ENCODE measurements around the gene FOSL1. TPM values are rescaled to one million over a fixed set of nuclear protein-coding genes. Genes with fewer than 3 reads are reported as not detected.

The FOSL1 gene
- total RNA-seq, 1 donor from 2014 or later, result 2.6 TPM

DNA sequence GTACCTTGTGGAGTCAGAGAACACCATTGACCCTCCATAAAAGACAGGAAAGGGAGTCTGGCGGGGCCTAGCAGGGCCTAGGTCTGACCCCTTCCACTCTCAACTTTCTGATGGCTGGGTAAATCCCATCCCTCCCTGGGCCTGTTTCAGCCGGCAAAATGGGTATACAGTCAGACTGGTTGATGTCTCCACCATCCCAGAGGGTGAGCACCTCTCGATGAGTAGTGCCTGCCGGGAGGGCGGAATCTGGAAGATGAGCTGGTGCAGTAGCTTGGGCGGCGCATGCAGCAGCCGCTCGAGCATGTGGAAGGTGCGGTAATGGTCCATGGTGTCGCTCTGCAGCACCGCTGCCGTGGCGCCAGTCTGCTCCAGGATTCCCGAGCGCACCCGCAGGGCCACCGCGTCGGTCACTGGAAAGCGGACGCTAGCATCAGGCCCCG, 12.4 kb downstream of the FOSL1 start:
- Histone ChIP-seq H3K27me3 (ENCODE audit: control insufficient read depth, insufficient read depth, low read length) (no peaks in the 10 kb centered on the region), H3K4me3 (ENCODE audit: low read depth, low read length) (peak overlapping the region; percentile 79), H3K36me3 (ENCODE audit: control insufficient read depth, insufficient read depth, low read length) (peaks cover 23% of the 10 kb centered on the region)
- FAIRE-seq, result no peak
- TF ChIP-seq CTCF (IDR thresholded peaks at IDR 0.05; ENCODE audit: insufficient read depth, low read length, severe bottlenecking), result no peak
- peak; percentile 55 for DNase-seq (ENCODE audit: low read depth)

- Histone ChIP-seq H3K27me3 (ENCODE audit: control insufficient read depth, insufficient read depth, low read length) (no peaks in the 10 kb centered on the region), H3K4me3 (ENCODE audit: low read depth, low read length) (peak overlapping the region; percentile 79), H3K36me3 (ENCODE audit: control insufficient read depth, insufficient read depth, low read length) (peaks cover 26% of the 10 kb centered on the region)
- FAIRE-seq (no peak), DNase-seq (ENCODE audit: low read depth) (no peak)
- no peak for TF ChIP-seq CTCF (IDR thresholded peaks at IDR 0.05; ENCODE audit: insufficient read depth, low read length, severe bottlenecking)
Measured at GRCh38 chr11:65886826-65887722, 13.1 kb downstream of the FOSL1 start.

DNA sequence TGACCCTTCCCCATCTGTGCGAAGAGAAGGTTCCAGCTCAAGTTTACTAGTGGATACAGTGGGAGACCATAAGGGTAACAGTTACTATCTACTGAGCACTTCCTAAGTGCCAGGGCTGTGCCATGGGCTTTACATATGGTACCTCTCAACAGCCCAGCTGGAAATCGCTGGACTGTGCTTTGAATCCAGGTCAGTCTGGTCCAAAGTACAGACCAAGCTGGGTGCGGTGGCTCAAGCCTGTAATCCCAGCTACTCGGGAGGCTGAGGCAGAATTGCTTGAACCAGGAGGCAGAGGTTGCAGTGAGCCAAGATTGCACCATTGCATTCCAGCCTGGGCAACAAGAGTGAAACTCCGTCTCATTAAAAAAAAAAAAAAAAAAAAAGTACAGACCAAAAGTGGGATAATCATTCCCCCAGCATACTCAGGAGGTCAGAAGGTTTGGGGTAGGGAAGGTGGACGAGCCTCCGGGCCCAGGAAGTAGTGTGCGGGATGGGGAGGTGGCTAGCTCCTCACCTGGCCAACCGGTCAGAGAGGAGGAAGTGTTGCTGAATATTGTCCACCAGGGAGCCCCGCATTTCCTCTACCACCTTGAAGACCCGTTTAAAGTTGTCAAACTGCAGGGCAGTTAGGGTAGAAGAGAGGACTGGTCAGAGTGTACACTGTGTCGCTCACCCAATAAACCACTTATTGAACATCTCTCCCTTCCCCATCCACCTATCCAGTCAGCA, 14.2 kb downstream of the FOSL1 start:
- peaks cover 28% of the 10 kb centered on the region for H3K36me3 ChIP-seq (ENCODE audit: control insufficient read depth, insufficient read depth, low read length)
- no peak overlapping the region for H3K4me3 ChIP-seq (ENCODE audit: low read depth, low read length)
- no peaks in the 10 kb centered on the region for H3K27me3 ChIP-seq (ENCODE audit: control insufficient read depth, insufficient read depth, low read length)
- TF ChIP-seq CTCF (IDR thresholded peaks at IDR 0.05; ENCODE audit: insufficient read depth, low read length, severe bottlenecking), result no peak
- no peak for FAIRE-seq
- no peak for DNase-seq (ENCODE audit: low read depth)

- no peak overlapping the region for H3K4me3 ChIP-seq (ENCODE audit: low read depth, low read length)
- no peak for TF ChIP-seq CTCF (IDR thresholded peaks at IDR 0.05; ENCODE audit: insufficient read depth, low read length, severe bottlenecking)
- peaks cover 28% of the 10 kb centered on the region for H3K36me3 ChIP-seq (ENCODE audit: control insufficient read depth, insufficient read depth, low read length)
- H3K27me3 ChIP-seq (ENCODE audit: control insufficient read depth, insufficient read depth, low read length), result no peaks in the 10 kb centered on the region
- FAIRE-seq (no peak), DNase-seq (ENCODE audit: low read depth) (no peak)
Measured at GRCh38 chr11:65885231-65885630, 15.0 kb downstream of the FOSL1 start.

DNA sequence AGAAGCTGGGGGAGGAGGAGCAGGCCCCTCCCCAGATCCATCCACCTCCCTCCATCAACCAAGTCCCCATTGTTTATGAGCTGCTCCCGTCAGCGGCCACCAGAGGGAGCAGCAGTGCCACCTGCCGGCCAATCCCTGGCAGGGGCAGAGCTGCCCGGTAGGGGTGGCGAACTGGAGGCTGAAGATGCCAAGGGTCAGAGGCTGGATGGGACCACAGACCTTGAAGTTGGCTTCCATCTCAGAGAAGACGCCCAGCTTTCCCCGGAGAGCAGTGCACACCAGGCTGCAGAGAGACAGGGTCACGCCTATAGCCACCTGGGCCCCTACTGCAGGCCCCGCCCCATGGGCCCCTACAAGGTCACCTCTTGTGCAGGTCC, 15.5 kb downstream of the FOSL1 start:
- TF ChIP-seq CTCF (IDR thresholded peaks at IDR 0.05; ENCODE audit: insufficient read depth, low read length, severe bottlenecking), result peak; percentile 100
- peak; percentile 55 for DNase-seq (ENCODE audit: low read depth)
- Histone ChIP-seq H3K27me3 (ENCODE audit: control insufficient read depth, insufficient read depth, low read length) (no peaks in the 10 kb centered on the region), H3K4me3 (ENCODE audit: low read depth, low read length) (no peak overlapping the region), H3K36me3 (ENCODE audit: control insufficient read depth, insufficient read depth, low read length) (peaks cover 28% of the 10 kb centered on the region)
- peak; percentile 36 for FAIRE-seq

Measured in bronchial epithelial cell (primary cell).